Measurements from ENCODE around the gene NPHS1. TPM values are rescaled to one million over a fixed set of nuclear protein-coding genes. Genes with fewer than 3 reads are reported as not detected.

Gene NPHS1
- total and polyA plus RNA-seq, 2 donors (not counting 1 experiment from before 2014, with no cell fraction given): not detected

- Histone ChIP-seq H3K9me3 (ENCODE audit: control insufficient read depth, insufficient read depth, low read depth, low read length) (no peaks in the 10 kb centered on the region), H3K27me3 (ENCODE audit: control insufficient read depth, insufficient read depth, low read length) (peaks cover 44% of the 10 kb centered on the region), H3K4me3 (replicated peaks in 1 of 4; ENCODE audit: control extremely low read depth in 1 of 4, insufficient read depth in 1 of 4, low read depth in 3 of 4, low read length in 4 of 4) (no peak overlapping the region), H2AFZ (ENCODE audit: low read length) (no peak overlapping the region), H3K4me2 (ENCODE audit: extremely low read depth, insufficient read depth, low read length) (no peak overlapping the region), H3K36me3 (ENCODE audit: control insufficient read depth, insufficient read depth, low read length) (no peaks in the 10 kb centered on the region), H3K27ac (ENCODE audit: insufficient read depth, low read length) (no peak overlapping the region), H3K9ac (ENCODE audit: insufficient read depth, low read length) (no peak overlapping the region), H3K4me1 (ENCODE audit: control insufficient read depth, extremely low read depth, insufficient read depth, low read length) (no peaks in the 10 kb centered on the region), H3K79me2 (ENCODE audit: control insufficient read depth, insufficient read depth, low read length) (no peaks in the 10 kb centered on the region), H4K20me1 (ENCODE audit: control insufficient read depth, extremely low read depth, insufficient read depth, low read length) (no peaks in the 10 kb centered on the region)
- DNase-seq (ENCODE audit: low read depth in 2 of 2): no peak
- TF ChIP-seq EZH2 (IDR thresholded peaks at IDR 0.05; ENCODE audit: low read length, missing control alignments) (peak; percentile 75), CTCF (conservative IDR thresholded peaks at IDR 0.05 in 1 of 2, IDR thresholded peaks at IDR 0.05 in 1 of 2; ENCODE audit: low read depth in 1 of 2, low read length in 2 of 2) (no peak)
Measured at GRCh38 chr19:35860818-35861639, 8.7 kb upstream of the NPHS1 start.

- Histone ChIP-seq H3K9me3 (ENCODE audit: control insufficient read depth, insufficient read depth, low read depth, low read length) (no peaks in the 10 kb centered on the region), H2AFZ (ENCODE audit: low read length) (no peak overlapping the region), H3K79me2 (ENCODE audit: control insufficient read depth, insufficient read depth, low read length) (no peaks in the 10 kb centered on the region), H3K27me3 (ENCODE audit: control insufficient read depth, insufficient read depth, low read length) (peaks cover 49% of the 10 kb centered on the region), H3K4me1 (ENCODE audit: control insufficient read depth, extremely low read depth, insufficient read depth, low read length) (no peaks in the 10 kb centered on the region), H3K4me2 (ENCODE audit: extremely low read depth, insufficient read depth, low read length) (no peak overlapping the region), H3K27ac (ENCODE audit: insufficient read depth, low read length) (no peak overlapping the region), H4K20me1 (ENCODE audit: control insufficient read depth, extremely low read depth, insufficient read depth, low read length) (no peaks in the 10 kb centered on the region), H3K9ac (ENCODE audit: insufficient read depth, low read length) (no peak overlapping the region), H3K4me3 (replicated peaks in 1 of 4; ENCODE audit: control extremely low read depth in 1 of 4, insufficient read depth in 1 of 4, low read depth in 3 of 4, low read length in 4 of 4) (no peak overlapping the region), H3K36me3 (ENCODE audit: control insufficient read depth, insufficient read depth, low read length) (no peaks in the 10 kb centered on the region)
- no peak for TF ChIP-seq EZH2 (IDR thresholded peaks at IDR 0.05; ENCODE audit: low read length, missing control alignments)
- TF ChIP-seq CTCF (conservative IDR thresholded peaks at IDR 0.05 in 1 of 2, IDR thresholded peaks at IDR 0.05 in 1 of 2; ENCODE audit: low read depth in 1 of 2, low read length in 2 of 2): no peak
- DNase-seq (ENCODE audit: low read depth in 2 of 2): no peak
Measured at GRCh38 chr19:35860436-35860817, 8.1 kb upstream of the NPHS1 start.

GRCh38 chr19:35859414-35859813 is 7.1 kb upstream of the NPHS1 start:
- Histone ChIP-seq H3K4me1 (ENCODE audit: control insufficient read depth, extremely low read depth, insufficient read depth, low read length) (no peaks in the 10 kb centered on the region), H3K4me3 (replicated peaks in 1 of 4; ENCODE audit: control extremely low read depth in 1 of 4, insufficient read depth in 1 of 4, low read depth in 3 of 4, low read length in 4 of 4) (no peak overlapping the region), H3K79me2 (ENCODE audit: control insufficient read depth, insufficient read depth, low read length) (no peaks in the 10 kb centered on the region), H3K4me2 (ENCODE audit: extremely low read depth, insufficient read depth, low read length) (no peak overlapping the region), H2AFZ (ENCODE audit: low read length) (no peak overlapping the region), H3K9me3 (ENCODE audit: control insufficient read depth, insufficient read depth, low read depth, low read length) (no peaks in the 10 kb centered on the region), H3K9ac (ENCODE audit: insufficient read depth, low read length) (no peak overlapping the region), H3K27ac (ENCODE audit: insufficient read depth, low read length) (no peak overlapping the region), H3K36me3 (ENCODE audit: control insufficient read depth, insufficient read depth, low read length) (no peaks in the 10 kb centered on the region), H4K20me1 (ENCODE audit: control insufficient read depth, extremely low read depth, insufficient read depth, low read length) (no peaks in the 10 kb centered on the region), H3K27me3 (ENCODE audit: control insufficient read depth, insufficient read depth, low read length) (peaks cover 58% of the 10 kb centered on the region)
- TF ChIP-seq EZH2 (IDR thresholded peaks at IDR 0.05; ENCODE audit: low read length, missing control alignments): no peak
- no peak for TF ChIP-seq CTCF (conservative IDR thresholded peaks at IDR 0.05 in 1 of 2, IDR thresholded peaks at IDR 0.05 in 1 of 2; ENCODE audit: low read depth in 1 of 2, low read length in 2 of 2)
- DNase-seq (ENCODE audit: low read depth in 2 of 2): no peak
